Smooth muscle cell (in vitro differentiated cells): ENCODE measurements around the gene CADPS. TPM values are rescaled to one million over a fixed set of nuclear protein-coding genes. Genes with fewer than 3 reads are reported as not detected.

Experiments used
- DNase-seq: peaks from one replicate; lab custom pipeline; 2025; ENCODE audit not compliant: unreplicated experiment; lab: John Stamatoyannopoulos, UW
- H2AFZ ChIP-seq: fragments of 200-600 bp; sonication (generic); 2 replicates; pipeline ENCODE4 v1.6.0; 2016; ENCODE audit warnings: antibody characterized with exemption, low read depth, mild to moderate bottlenecking
- H3F3A ChIP-seq: fragments of 200-600 bp; sonication (generic); 2 replicates; pipeline ENCODE4 v1.6.0; 2017; ENCODE audit warnings: antibody characterized with exemption, low read depth
- H3K27ac ChIP-seq: fragments of 200-600 bp; sonication (generic); 2 replicates; pipeline ENCODE4 v1.5.1; 2016; ENCODE audit warnings: low read depth, mild to moderate bottlenecking
- H3K27me3 ChIP-seq: fragments of 200-600 bp; sonication (generic); 2 replicates; pipeline ENCODE4 v1.6.1; 2016; ENCODE audit warnings: low read depth, mild to moderate bottlenecking
- H3K36me3 ChIP-seq: fragments of 200-600 bp; sonication (generic); 2 replicates; pipeline ENCODE4 v1.5.1; 2016; ENCODE audit warnings: low read depth
- H3K4me1 ChIP-seq: fragments of 200-600 bp; sonication (generic); 2 replicates; pipeline ENCODE4 v1.5.1; 2016; ENCODE audit warnings: low read depth
- H3K4me2 ChIP-seq: fragments of 200-600 bp; sonication (generic); 2 replicates; pipeline ENCODE4 v1.6.0; 2016; ENCODE audit warnings: mild to moderate bottlenecking
- H3K4me3 ChIP-seq: fragments of 200-600 bp; sonication (generic); 2 replicates; pipeline ENCODE4 v1.5.1; 2016; ENCODE audit warnings: mild to moderate bottlenecking
- H3K79me2 ChIP-seq: fragments of 200-600 bp; sonication (generic); 2 replicates; pipeline ENCODE4 v1.6.0; 2016; ENCODE audit warnings: low read depth, mild to moderate bottlenecking
- H3K9ac ChIP-seq: fragments of 200-600 bp; sonication (generic); 2 replicates; pipeline ENCODE4 v1.6.0; 2016; ENCODE audit warnings: low read depth
- H3K9me3 ChIP-seq: fragments of 200-600 bp; sonication (generic); replicated peaks from 2 replicates; pipeline ENCODE4 v1.5.1; 2016; ENCODE audit warnings: low read depth
- H4K20me1 ChIP-seq: fragments of 200-600 bp; sonication (generic); 2 replicates; pipeline ENCODE4 v1.6.0; 2016; ENCODE audit warnings: low read depth
- CTCF ChIP-seq: fragments of 200-600 bp; sonication (generic); IDR thresholded peaks from 2 replicates; pipeline ENCODE4 v1.5.1; 2017; ENCODE audit warnings: borderline replicate concordance, mild to moderate bottlenecking, antibody characterized with exemption; ENCODE audit not compliant: insufficient read depth, poor library complexity, severe bottlenecking
- WGBS: methylation state at CpG from one replicate; pipeline ENCODE4 v1.1.7; 2016; ENCODE audit warnings: low lambda C conversion rate; 5-methylcytosine and 5-hydroxymethylcytosine counted together
- polyA plus RNA-seq: library from polyadenylated mRNA; unstranded; fragments of >200 nt; fragmentation: Nextera tagmentation; extraction: Ambion mirVana; gene quantifications from 2 replicates; pipeline ENCODE4 v1.2.1, GENCODE V29; 2016
- total RNA-seq: library from RNA; depleted of rRNA; stranded (reverse); fragments of >200 nt; gene quantifications from 2 replicates; pipeline ENCODE4 v1.2.3, GENCODE V29; 2014

The CADPS gene
- total and polyA plus RNA-seq, 2 experiments from 2014 or later: 4.4 to 38.4 TPM

GRCh38 chr3:62501289-62501668, 373.9 kb downstream of the CADPS start:
- Histone ChIP-seq H3K4me2 (no peak overlapping the region), H3K9ac (no peak overlapping the region), H3K4me1 (no peaks in the 10 kb centered on the region), H4K20me1 (no peaks in the 10 kb centered on the region), H3F3A (no peaks in the 10 kb centered on the region), H3K27ac (no peak overlapping the region), H3K79me2 (no peaks in the 10 kb centered on the region), H2AFZ (no peak overlapping the region), H3K36me3 (no peaks in the 10 kb centered on the region), H3K4me3 (no peak overlapping the region), H3K9me3 (no peaks in the 10 kb centered on the region), H3K27me3 (no peaks in the 10 kb centered on the region)
- WGBS: 88% methylated on average over 3 of the region's 3 CpGs
- no peak for DNase-seq
- TF ChIP-seq CTCF: no peak

GRCh38 chr3:62500556-62501288, 374.5 kb downstream of the CADPS start:
- Histone ChIP-seq H3K79me2 (no peaks in the 10 kb centered on the region), H3K9me3 (no peaks in the 10 kb centered on the region)
- WGBS: 98% methylated on average over 2 of the region's 2 CpGs

GRCh38 chr3:62497156-62497555, 378.1 kb downstream of the CADPS start:
- H4K20me1 ChIP-seq: no peaks in the 10 kb centered on the region
- H3K9me3 ChIP-seq: no peaks in the 10 kb centered on the region
- no peak overlapping the region for H3K4me3 ChIP-seq
- 94% methylated on average over 5 of the region's 5 CpGs for WGBS
- DNase-seq: no peak
- no peak overlapping the region for H3K27ac ChIP-seq
- H3K9ac ChIP-seq: no peak overlapping the region
- H3K79me2 ChIP-seq: no peaks in the 10 kb centered on the region
- no peak overlapping the region for H2AFZ ChIP-seq
- H3K4me2 ChIP-seq: no peak overlapping the region
- no peaks in the 10 kb centered on the region for H3K36me3 ChIP-seq
- no peaks in the 10 kb centered on the region for H3K4me1 ChIP-seq
- H3F3A ChIP-seq: no peaks in the 10 kb centered on the region
- TF ChIP-seq CTCF: no peak
- H3K27me3 ChIP-seq: no peaks in the 10 kb centered on the region

More at GRCh38 chr3:62500556-62501288, 374.5 kb downstream of the CADPS start:
- TF ChIP-seq CTCF: no peak
- H3K27me3 ChIP-seq: no peaks in the 10 kb centered on the region
- no peak overlapping the region for H2AFZ ChIP-seq
- no peaks in the 10 kb centered on the region for H3F3A ChIP-seq
- H4K20me1 ChIP-seq: no peaks in the 10 kb centered on the region
- H3K9ac ChIP-seq: no peak overlapping the region
- no peak overlapping the region for H3K4me2 ChIP-seq
- H3K4me1 ChIP-seq: no peaks in the 10 kb centered on the region
- no peak overlapping the region for H3K27ac ChIP-seq
- no peak overlapping the region for H3K4me3 ChIP-seq
- DNase-seq: no peak
- no peaks in the 10 kb centered on the region for H3K36me3 ChIP-seq

GRCh38 chr3:62496503-62496902, 378.7 kb downstream of the CADPS start:
- Histone ChIP-seq H3K4me3 (no peak overlapping the region), H3K9ac (no peak overlapping the region), H3K27me3 (no peaks in the 10 kb centered on the region), H3F3A (no peaks in the 10 kb centered on the region), H3K36me3 (no peaks in the 10 kb centered on the region), H3K79me2 (no peaks in the 10 kb centered on the region), H3K4me2 (no peak overlapping the region), H3K27ac (no peak overlapping the region), H3K4me1 (no peaks in the 10 kb centered on the region), H3K9me3 (no peaks in the 10 kb centered on the region), H4K20me1 (no peaks in the 10 kb centered on the region), H2AFZ (no peak overlapping the region)
- 94% methylated on average over 2 of the region's 2 CpGs for WGBS
- DNase-seq: no peak
- no peak for TF ChIP-seq CTCF
